ENCODE data around the gene PGM1. TPM values are rescaled to one million over a fixed set of nuclear protein-coding genes. Genes with fewer than 3 reads are reported as not detected.

PGM1 gene
- total RNA-seq, 1 donor from 2014 or later, result 32.9 TPM

- DNase-seq (ENCODE audit: extremely low spot score, unreplicated experiment), result no peak
- Mint-ChIP-seq H3K4me3 (no peak overlapping the region), H3K27ac (no peak overlapping the region), H3K9me3 (no peaks in the 10 kb centered on the region), H3K4me1 (ENCODE audit: unreplicated experiment) (peaks cover 16% of the 10 kb centered on the region), H3K36me3 (no peaks in the 10 kb centered on the region), H3K27me3 (peaks cover 18% of the 10 kb centered on the region)
- TF ChIP-seq CTCF (conservative IDR thresholded peaks at IDR 0.05), result no peak
Observed at GRCh38 chr1:63693944-63694571, 100.8 kb downstream of the PGM1 start.

GRCh38 chr1:63698001-63698838, 105.0 kb downstream of the PGM1 start:
- no peak for TF ChIP-seq CTCF (conservative IDR thresholded peaks at IDR 0.05)
- H3K4me3 Mint-ChIP-seq, result no peak overlapping the region
- H3K27ac Mint-ChIP-seq, result peak overlapping the region; percentile 64
- DNase-seq (ENCODE audit: extremely low spot score, unreplicated experiment), result no peak
- H3K4me1 Mint-ChIP-seq (ENCODE audit: unreplicated experiment), result peaks cover 4% of the 10 kb centered on the region
- no peaks in the 10 kb centered on the region for H3K36me3 Mint-ChIP-seq
- H3K9me3 Mint-ChIP-seq, result peaks cover 6% of the 10 kb centered on the region
- H3K27me3 Mint-ChIP-seq, result peaks cover 9% of the 10 kb centered on the region

- DNase-seq (ENCODE audit: extremely low spot score, unreplicated experiment), result no peak
- TF ChIP-seq CTCF (conservative IDR thresholded peaks at IDR 0.05), result no peak
- peaks cover 6% of the 10 kb centered on the region for H3K9me3 Mint-ChIP-seq
- no peaks in the 10 kb centered on the region for H3K36me3 Mint-ChIP-seq
- H3K27ac Mint-ChIP-seq, result no peak overlapping the region
- H3K27me3 Mint-ChIP-seq, result peaks cover 14% of the 10 kb centered on the region
- H3K4me1 Mint-ChIP-seq (ENCODE audit: unreplicated experiment), result peaks cover 19% of the 10 kb centered on the region
- H3K4me3 Mint-ChIP-seq, result no peak overlapping the region
Observed at GRCh38 chr1:63701187-63701586, 108.0 kb downstream of the PGM1 start.

GRCh38 chr1:63703701-63704107, 110.5 kb downstream of the PGM1 start:
- Mint-ChIP-seq H3K27ac (no peak overlapping the region), H3K4me3 (no peak overlapping the region), H3K4me1 (ENCODE audit: unreplicated experiment) (peaks cover 19% of the 10 kb centered on the region), H3K36me3 (no peaks in the 10 kb centered on the region), H3K9me3 (peaks cover 6% of the 10 kb centered on the region), H3K27me3 (peaks cover 23% of the 10 kb centered on the region)
- no peak for TF ChIP-seq CTCF (conservative IDR thresholded peaks at IDR 0.05)
- DNase-seq (ENCODE audit: extremely low spot score, unreplicated experiment), result no peak

- Mint-ChIP-seq H3K9me3 (peaks cover 6% of the 10 kb centered on the region), H3K4me1 (ENCODE audit: unreplicated experiment) (peaks cover 19% of the 10 kb centered on the region), H3K4me3 (no peak overlapping the region), H3K27me3 (peaks cover 23% of the 10 kb centered on the region), H3K27ac (peak overlapping the region; percentile 15), H3K36me3 (no peaks in the 10 kb centered on the region)
- no peak for TF ChIP-seq CTCF (conservative IDR thresholded peaks at IDR 0.05)
- DNase-seq (ENCODE audit: extremely low spot score, unreplicated experiment), result no peak
Observed at GRCh38 chr1:63704443-63704842, 111.2 kb downstream of the PGM1 start.
